Effector memory CD8-positive, alpha-beta T cell (primary cell): ENCODE results near the gene TMPRSS6.
A peak's percentile ranks its signal among the peaks of the same experiment; 100 is the strongest.

ENCODE experiments used
- ATAC-seq: fragments of 150-1000 bp; cut with Tn5 transposase; replicated peaks from 2 replicates; pipeline ENCODE4 v1.10.0; 2021; ENCODE audit warnings: mild to moderate bottlenecking, moderate library complexity
- DNase-seq, 3 experiments: peaks; one replicate each; pipeline ENCODE4 v3.0.0; 2021
- H3K27ac Mint-ChIP-seq, 2 donors: one replicate each; pipeline ENCODE4 v1.8.0; 2022; ENCODE audit warnings: mild to moderate bottlenecking in 2 of 2, mixed read lengths in 2 of 2, moderate library complexity in 2 of 2
- H3K27me3 Mint-ChIP-seq, 2 donors: one replicate each; pipeline ENCODE4 v1.8.0; 2022; ENCODE audit warnings: mixed read lengths in 2 of 2
- H3K36me3 Mint-ChIP-seq: one replicate; pipeline ENCODE4 v1.8.0; 2022; ENCODE audit warnings: mild to moderate bottlenecking, moderate library complexity, mixed read lengths; ENCODE audit not compliant: insufficient read depth
- H3K4me1 Mint-ChIP-seq, 2 donors: one replicate each; pipeline ENCODE4 v1.8.0; 2022; ENCODE audit warnings: low read depth in 2 of 2, mixed read lengths in 2 of 2
- H3K4me3 Mint-ChIP-seq, 2 donors: one replicate each; pipeline ENCODE4 v1.8.0; 2022; ENCODE audit warnings: mild to moderate bottlenecking in 2 of 2, mixed read lengths in 2 of 2, moderate library complexity in 2 of 2
- H3K9me3 Mint-ChIP-seq, 2 donors: one replicate each; pipeline ENCODE4 v1.8.0; 2022; ENCODE audit warnings: mixed read lengths in 2 of 2

TMPRSS6 gene

DNA sequence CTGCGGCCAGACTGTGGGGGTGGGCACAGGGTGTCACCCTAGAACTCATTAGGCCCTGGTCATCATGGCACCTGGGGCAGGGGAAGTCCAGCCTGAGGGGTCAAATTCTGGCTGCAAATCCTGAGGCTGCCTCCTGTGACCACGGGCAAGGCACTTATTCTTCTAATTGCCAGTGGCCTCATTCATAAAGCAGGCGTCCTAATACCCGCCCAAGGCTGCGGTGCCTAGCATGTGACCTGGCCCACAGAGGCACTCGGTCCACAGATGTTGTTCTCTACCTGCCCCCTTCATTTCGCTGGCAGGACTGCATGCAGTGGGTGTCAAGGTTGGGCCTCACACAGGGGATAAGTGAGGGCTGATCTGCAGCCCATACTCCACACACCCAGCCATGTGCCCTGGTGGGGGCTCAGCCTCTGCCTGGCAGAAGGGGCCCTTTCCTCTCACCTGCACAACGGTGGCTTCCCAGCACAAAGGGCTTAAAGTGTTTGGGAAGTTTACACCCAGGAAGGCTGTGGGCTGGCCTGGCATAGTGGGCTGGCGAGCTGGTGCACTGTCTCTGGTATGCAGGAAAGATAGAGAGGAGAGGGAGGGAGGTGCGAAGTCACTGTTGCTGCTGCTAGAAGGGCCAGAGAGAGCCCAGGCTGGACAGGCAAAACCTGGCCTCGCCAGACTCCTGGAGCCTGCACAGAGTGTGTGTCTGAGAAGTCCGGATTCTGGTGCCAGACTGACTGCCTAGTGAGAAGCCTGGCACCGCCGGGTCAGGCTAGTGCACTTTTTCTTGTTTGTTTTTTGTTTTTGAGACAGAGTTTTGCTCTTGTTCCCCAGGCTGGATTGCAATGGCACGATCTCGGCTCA, 86.8 kb downstream of the TMPRSS6 start:
- no peak for DNase-seq
- Mint-ChIP-seq H3K36me3 (no peaks in the 10 kb centered on the region), H3K4me3 (no peak overlapping the region), H3K9me3 (no peaks in the 10 kb centered on the region), H3K27ac (no peak overlapping the region), H3K27me3 (no peaks in the 10 kb centered on the region), H3K4me1 (peaks cover 19 to 24% of the 10 kb centered on the region in 2 donors)
- no peak for ATAC-seq

- H3K4me3 Mint-ChIP-seq = peak overlapping the region; percentile 56 to 57
- H3K27me3 Mint-ChIP-seq = no peaks in the 10 kb centered on the region
- peaks cover 19 to 24% of the 10 kb centered on the region in 2 donors for H3K4me1 Mint-ChIP-seq
- no peaks in the 10 kb centered on the region for H3K36me3 Mint-ChIP-seq
- DNase-seq = peak; percentile 46 to 51 (median 48)
- H3K27ac Mint-ChIP-seq = no peak overlapping the region
- peak; percentile 56 for ATAC-seq
- no peaks in the 10 kb centered on the region for H3K9me3 Mint-ChIP-seq
Observed at GRCh38 chr22:37021710-37022482, 87.6 kb downstream of the TMPRSS6 start.

- Mint-ChIP-seq H3K4me1 (peaks cover 19 to 24% of the 10 kb centered on the region in 2 donors), H3K36me3 (no peaks in the 10 kb centered on the region), H3K27ac (peak overlapping the region in 1 of 2 donors; percentile 84), H3K4me3 (peak overlapping the region; percentile 88 to 89), H3K9me3 (no peaks in the 10 kb centered on the region), H3K27me3 (no peaks in the 10 kb centered on the region)
- ATAC-seq (no peak), DNase-seq (no peak)
Observed at GRCh38 chr22:37021041-37021440, 88.5 kb downstream of the TMPRSS6 start.

GRCh38 chr22:37020192-37020479, 89.4 kb downstream of the TMPRSS6 start:
- peak in 1 of 3 experiments; percentile 6 for DNase-seq
- Mint-ChIP-seq H3K4me3 (peak overlapping the region; percentile 88 to 89), H3K27ac (peak overlapping the region; percentile 41 to 84), H3K27me3 (no peaks in the 10 kb centered on the region), H3K4me1 (peaks cover 19 to 23% of the 10 kb centered on the region in 2 donors), H3K36me3 (no peaks in the 10 kb centered on the region), H3K9me3 (no peaks in the 10 kb centered on the region)
- no peak for ATAC-seq

DNA sequence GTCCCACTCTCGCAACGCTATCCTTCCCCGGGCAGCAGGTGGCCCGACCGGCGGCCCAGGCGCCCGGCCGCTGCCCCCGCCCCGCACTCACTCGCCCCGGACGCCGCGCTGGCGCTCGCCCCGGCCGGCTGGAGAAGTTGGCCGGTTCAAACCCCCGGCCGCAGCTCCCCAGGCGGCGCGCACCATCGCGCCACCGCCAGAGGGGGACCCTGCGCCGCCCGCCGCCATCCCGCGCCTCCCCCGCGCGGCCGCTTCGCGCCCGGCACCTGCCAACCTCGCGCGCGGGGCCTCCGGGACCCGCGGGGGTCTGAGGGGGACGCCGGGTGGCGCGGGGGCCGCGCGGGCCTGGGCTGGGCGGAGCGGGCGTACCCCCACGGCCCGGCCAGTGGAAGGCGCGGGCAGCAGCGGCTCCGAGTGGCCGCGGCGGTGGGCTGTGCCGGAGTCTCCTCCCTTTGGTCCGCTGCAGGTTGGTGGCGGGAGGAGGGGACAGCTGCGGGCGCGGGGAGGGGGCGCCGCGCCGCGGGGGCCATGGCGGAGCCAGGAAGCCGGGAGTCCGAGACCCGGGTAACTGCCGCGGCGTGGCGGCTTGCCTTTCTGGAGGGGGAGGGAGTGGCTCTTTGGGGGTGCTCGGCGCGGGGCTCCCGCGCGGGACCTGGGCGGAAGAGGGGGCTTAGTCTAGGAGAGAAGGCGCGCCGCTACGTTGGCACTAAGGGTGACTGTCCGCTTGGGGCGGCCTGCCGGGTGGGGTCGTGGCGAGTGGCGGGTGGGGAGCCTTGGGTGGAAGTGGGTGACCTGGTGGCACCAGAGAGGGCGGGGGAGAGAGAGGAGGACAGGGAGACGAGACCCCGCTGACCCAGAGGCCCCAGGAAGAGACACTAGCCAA, 90.0 kb downstream of the TMPRSS6 start, which contains the start of the genes MPST and TST:
MPST (plus strand) TSS at position 434 of the 883 bp plus-strand sequence; CDS start at position 529, 95 bp downstream.
TST (minus strand) TSS at position 139 of the 883 bp plus-strand sequence. CDS start 715 bp downstream, outside the sequence.
- peak; percentile 23 to 37 (median 30) for DNase-seq
- Mint-ChIP-seq H3K36me3 (no peaks in the 10 kb centered on the region), H3K4me3 (peak within 1 kb of the TSS; percentile 88 to 89), H3K27ac (peak within 1 kb of the TSS; percentile 41 to 84), H3K27me3 (no peaks in the 10 kb centered on the region), H3K4me1 (peaks cover 15 to 18% of the 10 kb centered on the region in 2 donors), H3K9me3 (no peaks in the 10 kb centered on the region)
- ATAC-seq = peak; percentile 79

DNA sequence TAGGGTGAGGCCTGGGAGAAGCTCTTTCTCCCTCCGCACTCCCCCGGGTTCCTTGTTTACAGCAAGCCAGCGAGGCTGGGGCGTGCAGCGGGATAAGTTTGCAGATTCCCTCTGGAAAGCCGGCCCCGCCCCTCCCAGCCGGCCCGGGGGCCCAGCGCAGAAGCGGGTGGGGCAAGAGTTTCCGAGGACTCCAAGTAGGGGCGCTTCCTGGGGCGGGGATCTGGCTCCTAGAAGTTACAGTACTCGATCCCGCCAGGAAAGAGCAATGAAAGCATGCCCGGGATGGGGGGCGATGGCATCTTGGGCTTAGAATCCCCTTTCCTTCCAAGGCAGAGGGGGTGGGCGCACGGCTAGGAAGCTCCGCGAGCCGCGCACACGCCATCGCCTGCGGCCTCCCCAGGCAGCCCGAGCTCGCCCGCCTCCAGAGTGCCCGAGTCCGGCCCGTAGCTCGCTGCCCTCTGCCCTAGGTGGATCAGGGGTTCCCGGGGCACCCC, 90.7 kb downstream of the TMPRSS6 start:
- DNase-seq (no peak), ATAC-seq (peak; percentile 17)
- Mint-ChIP-seq H3K27me3 (no peaks in the 10 kb centered on the region), H3K4me1 (peaks cover 15 to 18% of the 10 kb centered on the region in 2 donors), H3K4me3 (peak overlapping the region; percentile 88 to 89), H3K9me3 (no peaks in the 10 kb centered on the region), H3K36me3 (no peaks in the 10 kb centered on the region), H3K27ac (no peak overlapping the region)

DNA sequence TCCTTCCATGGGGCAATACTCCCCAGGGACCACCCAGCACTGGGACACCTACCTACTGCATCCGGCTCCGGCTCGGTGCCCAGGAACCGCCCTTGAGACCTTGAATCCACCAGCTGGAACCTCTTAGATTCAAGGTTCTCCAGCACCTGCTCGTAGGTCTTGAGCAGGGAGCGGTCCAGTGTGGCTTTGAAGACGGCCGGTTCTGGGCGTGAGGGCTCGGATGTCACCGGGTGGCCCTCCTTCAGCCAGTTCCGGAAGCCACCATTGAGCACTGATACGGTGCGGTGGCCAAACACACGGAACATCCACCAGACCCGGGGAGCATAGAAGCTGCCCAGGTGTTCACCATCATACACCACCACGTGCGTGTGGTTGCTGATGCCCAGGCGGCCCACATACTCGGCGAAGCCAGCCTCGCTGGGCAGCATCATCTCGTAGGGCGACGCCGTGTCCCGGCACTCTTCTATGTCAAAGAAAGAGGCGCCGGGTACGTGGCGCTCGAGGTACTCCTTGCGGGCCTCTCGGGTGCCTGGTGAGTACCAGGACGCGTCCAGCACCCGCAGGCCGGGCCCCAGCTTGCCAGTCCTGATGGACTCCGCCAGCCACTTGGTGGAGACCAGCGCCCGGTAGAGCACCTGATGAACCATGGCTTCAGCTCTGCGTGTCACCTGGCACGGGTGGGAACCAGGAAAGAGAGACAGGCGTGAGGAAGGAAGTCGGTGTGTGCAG, 91.3 kb downstream of the TMPRSS6 start:
- Mint-ChIP-seq H3K27me3 (no peaks in the 10 kb centered on the region), H3K4me1 (peaks cover 15 to 18% of the 10 kb centered on the region in 2 donors), H3K27ac (no peak overlapping the region), H3K36me3 (no peaks in the 10 kb centered on the region), H3K9me3 (no peaks in the 10 kb centered on the region), H3K4me3 (peak overlapping the region; percentile 88 to 89)
- DNase-seq (no peak), ATAC-seq (no peak)

GRCh38 chr22:37017356-37017755, 92.2 kb downstream of the TMPRSS6 start:
- Mint-ChIP-seq H3K4me3 (peak overlapping the region in 1 of 2 donors; percentile 88), H3K36me3 (no peaks in the 10 kb centered on the region), H3K27me3 (no peaks in the 10 kb centered on the region), H3K4me1 (peaks cover 15 to 18% of the 10 kb centered on the region in 2 donors), H3K27ac (peak overlapping the region in 1 of 2 donors; percentile 71), H3K9me3 (no peaks in the 10 kb centered on the region)
- no peak for ATAC-seq
- DNase-seq = no peak

DNA sequence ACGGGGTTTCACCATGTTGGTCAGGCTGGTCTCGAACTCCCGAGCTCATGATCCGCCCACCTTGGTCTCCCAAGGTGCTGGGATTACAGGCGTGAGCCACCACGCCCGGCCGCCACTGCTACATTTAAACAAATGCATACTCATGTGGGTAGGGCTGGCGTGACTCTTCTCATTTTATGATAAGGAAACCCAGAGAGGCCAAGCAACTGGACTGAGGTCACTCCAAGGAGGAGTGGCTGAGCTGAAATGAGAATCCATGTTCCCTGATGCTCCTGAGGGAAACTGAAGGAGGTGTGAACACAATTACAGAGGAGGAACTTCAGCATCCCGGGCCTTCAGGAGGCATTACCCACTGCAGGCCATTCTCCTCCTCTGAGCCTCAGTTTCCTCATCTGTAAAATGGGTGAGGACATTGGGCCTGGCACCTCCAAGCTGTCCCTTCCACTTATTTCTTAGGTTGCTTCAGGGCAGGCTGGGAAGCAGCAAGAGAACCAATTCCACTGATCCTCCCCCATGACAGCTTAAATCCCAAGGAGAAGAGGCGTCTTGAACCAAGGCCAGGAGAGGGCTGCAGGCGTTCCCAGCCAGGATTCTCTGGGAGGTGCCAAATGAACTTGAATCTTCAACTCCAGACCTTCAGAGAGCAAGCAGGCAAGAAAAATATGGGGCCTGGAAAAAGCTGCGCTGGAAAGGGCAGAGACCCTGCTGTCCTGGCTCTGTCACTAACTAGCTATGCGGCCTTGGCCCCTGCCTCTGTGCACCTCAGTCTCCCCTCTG, 93.2 kb downstream of the TMPRSS6 start:
- H3K4me3 Mint-ChIP-seq = no peak overlapping the region
- ATAC-seq (no peak), DNase-seq (no peak)
- H3K27me3 Mint-ChIP-seq = no peaks in the 10 kb centered on the region
- H3K27ac Mint-ChIP-seq = peak overlapping the region in 1 of 2 donors; percentile 71
- H3K4me1 Mint-ChIP-seq = peaks cover 10 to 14% of the 10 kb centered on the region in 2 donors
- H3K9me3 Mint-ChIP-seq = no peaks in the 10 kb centered on the region
- no peaks in the 10 kb centered on the region for H3K36me3 Mint-ChIP-seq

DNA sequence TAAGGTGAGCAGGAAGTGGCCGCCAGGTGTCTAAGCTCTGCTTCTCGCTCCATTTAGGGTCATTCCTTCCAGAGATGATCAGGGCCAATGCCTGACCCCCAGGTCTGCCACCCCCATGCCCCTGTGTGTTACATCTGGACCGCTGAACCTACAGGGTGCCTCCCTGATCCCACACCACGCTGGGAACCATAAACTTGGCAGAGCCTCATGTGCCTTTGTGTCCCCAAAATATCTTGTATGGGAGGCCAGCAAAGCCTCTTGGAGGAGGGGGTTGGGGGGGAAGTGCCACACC, 94.0 kb downstream of the TMPRSS6 start:
- H3K36me3 Mint-ChIP-seq = no peaks in the 10 kb centered on the region
- ATAC-seq = no peak
- H3K4me1 Mint-ChIP-seq = peaks cover 7 to 9% of the 10 kb centered on the region in 2 donors
- H3K4me3 Mint-ChIP-seq = no peak overlapping the region
- DNase-seq = no peak
- H3K27me3 Mint-ChIP-seq = peaks cover 0 to 2% of the 10 kb centered on the region in 2 donors
- peak overlapping the region; percentile 12 to 61 for H3K27ac Mint-ChIP-seq
- no peaks in the 10 kb centered on the region for H3K9me3 Mint-ChIP-seq
